HG02678 (cell line): ENCODE measurements around the gene POFUT2.

Source experiments
- ATAC-seq: cut with Tn5 transposase; IDR thresholded peaks from one replicate; pipeline ENCODE4 v1.9.1; 2021; ENCODE audit warnings: mild to moderate bottlenecking, moderate library complexity; ENCODE audit not compliant: unreplicated experiment

Gene POFUT2

DNA sequence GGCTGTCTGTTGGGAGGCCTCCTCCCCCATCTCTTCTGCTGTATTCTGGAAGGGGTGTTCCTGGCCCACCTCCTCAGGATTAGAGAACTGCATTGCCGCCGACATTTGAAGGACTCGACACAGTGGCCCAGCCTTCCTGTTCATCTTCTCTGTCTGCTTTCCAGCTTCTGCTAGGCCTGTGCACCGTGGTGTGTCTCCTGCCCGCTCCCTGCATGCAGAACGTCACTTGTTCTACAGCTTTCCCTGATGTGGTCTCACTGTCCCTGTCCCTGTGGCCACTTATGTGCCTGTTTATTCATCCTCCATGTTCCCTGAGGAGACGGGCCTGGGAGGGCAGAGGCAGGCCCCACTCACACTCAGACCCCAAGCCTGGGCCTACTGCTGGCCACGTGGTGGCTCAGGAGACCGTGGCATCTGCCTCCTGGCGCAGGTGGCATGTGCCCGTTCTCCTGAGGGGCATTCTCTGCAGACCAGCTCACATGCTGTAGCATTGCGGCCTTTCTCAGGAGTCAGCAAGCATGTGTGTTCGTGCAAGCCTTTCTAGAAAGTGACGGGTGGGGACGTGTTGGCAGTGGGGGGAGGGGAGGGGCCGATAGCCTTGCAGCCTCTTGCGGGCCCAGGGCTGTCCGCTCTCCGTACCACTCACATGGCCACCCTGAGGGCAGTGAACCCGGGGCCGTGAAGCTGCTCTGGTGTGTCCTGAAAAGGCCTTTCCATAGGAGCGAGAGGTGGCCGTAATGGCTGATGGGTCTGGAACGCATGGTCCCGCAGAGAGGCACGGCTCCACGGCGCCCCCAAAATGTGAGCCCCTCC, 35.9 kb downstream of the POFUT2 start:
- no peak for ATAC-seq

DNA sequence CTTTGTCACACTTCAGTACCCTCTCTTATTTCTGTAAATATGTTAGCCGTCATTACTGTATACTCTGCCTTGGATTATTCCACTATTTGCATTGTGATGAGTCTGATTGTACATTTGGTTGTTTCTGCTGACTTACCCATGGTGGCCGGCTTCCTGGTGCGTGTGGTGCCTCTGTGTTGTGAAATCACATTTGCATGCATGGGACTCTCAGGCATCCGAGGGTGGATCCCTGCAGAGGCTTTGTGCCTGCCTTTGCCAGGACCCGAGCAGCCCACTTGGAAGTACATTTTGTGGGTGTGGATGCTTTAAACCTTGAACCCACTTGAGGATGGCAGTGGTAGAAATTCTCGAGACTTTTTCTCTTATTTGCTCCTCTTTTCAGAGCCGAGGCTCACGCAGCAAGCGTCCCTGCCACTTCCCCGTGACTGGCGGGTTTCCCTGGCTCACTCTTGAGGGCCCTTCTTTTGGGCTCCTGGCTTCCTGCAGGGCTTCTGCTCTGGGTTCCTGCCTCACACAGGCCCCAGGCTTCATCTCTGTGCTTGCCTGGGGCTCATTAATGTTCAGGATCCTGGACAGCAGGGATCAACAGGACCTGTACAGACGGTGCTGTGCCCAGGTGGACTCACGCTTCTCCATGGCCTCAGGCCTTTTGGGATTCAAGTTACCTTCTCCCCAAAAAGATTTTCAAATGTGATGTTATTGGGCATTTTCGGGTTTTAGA, 36.6 kb downstream of the POFUT2 start:
- no peak for ATAC-seq

- no peak for ATAC-seq
Measured at GRCh38 chr21:45250272-45250671, 37.4 kb downstream of the POFUT2 start.

GRCh38 chr21:45249626-45250025, 38.1 kb downstream of the POFUT2 start:
- ATAC-seq: no peak

DNA sequence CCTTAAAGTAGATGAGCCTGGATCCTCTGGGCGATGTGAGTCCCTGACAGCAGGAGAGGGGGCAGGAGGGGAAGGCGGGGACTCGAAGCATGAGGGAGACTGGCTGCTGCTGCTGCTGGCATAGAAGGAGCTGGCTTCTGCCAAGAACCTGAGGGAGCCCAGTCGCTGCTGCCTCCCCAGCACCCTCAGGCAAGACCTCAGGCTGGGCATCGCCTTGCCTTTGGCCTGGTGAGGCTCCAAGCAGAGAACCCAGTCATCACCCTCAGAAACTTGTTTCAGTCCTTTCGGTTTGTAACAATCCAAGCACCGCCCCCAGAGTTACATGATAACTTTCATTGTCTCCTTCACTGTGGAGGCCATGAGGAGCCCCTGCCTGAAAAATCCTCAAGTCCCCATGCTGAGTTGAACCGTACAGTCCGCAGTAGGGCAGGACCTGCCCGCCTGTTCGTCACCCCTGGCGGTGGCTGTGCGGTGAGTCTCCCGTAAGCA, 38.8 kb downstream of the POFUT2 start:
- no peak for ATAC-seq

DNA sequence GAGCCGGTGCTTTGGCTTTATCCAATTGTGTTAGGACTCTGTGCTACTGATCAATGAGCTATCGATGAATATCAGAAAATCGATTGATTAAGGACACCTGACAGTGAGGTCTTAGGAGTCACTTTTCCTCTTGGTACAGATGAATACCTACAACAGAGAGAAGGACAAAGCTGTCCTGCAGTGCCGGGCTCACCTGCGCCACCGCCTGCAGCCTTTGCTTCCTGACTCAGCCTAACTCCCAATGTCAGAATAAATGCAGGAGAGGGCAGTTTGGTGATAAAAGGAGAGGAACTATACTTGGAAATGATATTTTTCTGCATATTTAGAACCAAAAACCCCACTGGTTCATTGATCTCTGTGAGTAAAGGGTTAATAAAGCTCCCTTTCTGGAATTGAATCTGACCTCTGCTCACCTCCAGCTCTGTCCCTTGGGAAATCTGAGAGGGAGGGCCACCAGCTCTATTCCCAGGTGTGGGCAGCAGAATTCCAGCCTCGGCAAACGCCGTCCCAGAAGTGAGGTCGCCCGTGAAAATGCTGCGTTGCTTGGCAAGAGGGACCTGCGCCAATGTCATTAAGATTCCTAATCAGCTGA, 39.3 kb downstream of the POFUT2 start:
- ATAC-seq: no peak

GRCh38 chr21:45246386-45247320, 41.0 kb downstream of the POFUT2 start:
- ATAC-seq: no peak

DNA sequence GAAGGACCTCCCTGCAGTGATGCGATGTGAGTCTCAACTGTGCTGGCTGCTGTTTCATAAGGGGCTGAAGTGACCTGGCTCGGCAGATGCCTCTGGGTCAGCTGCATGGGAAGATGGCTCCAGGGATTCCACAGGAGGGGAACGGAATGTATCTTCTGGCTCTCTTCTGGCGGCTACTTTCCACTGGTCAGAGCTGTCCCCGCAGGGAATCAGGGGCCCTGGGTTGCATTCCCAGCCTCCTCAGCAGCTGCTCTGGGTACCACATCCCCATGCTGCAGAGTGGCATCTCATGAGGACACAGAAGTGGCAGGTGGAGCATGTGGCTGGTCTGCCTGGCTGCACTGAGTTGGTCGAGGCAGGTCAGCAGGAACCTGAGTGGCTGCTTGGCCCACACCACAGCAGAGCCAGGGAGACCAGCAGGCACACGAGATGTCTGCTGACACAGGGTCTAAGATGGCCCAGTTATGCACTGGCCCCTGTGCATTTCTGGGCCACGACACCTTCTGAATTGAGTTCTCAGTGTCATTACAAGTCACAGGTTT, 42.8 kb downstream of the POFUT2 start:
- no peak for ATAC-seq

GRCh38 chr21:45243603-45244002, 44.1 kb downstream of the POFUT2 start:
- ATAC-seq: no peak

GRCh38 chr21:45241357-45241756, 46.3 kb downstream of the POFUT2 start:
- ATAC-seq: no peak

GRCh38 chr21:45237401-45237800, 50.3 kb downstream of the POFUT2 start:
- ATAC-seq: no peak

DNA sequence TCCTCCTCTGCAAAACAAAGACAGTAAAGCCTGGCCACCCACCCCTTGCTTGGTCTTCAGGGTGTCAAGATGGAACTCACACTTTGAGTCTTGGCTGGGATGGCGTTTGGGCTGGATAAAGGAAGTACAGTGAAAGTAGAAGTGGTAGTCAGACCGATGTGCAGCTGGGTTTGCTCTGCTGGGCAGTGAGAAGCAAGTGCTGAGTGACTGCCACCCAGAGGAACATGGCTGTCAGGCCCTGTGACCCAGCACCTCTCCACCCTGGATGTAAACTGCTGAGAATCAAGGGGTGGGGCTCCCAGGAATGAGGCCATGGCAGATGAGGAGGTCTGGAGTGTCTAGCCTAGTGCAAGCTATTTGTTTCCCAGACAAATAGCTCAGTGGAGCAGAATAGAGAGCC, 51.2 kb downstream of the POFUT2 start:
- ATAC-seq: no peak

DNA sequence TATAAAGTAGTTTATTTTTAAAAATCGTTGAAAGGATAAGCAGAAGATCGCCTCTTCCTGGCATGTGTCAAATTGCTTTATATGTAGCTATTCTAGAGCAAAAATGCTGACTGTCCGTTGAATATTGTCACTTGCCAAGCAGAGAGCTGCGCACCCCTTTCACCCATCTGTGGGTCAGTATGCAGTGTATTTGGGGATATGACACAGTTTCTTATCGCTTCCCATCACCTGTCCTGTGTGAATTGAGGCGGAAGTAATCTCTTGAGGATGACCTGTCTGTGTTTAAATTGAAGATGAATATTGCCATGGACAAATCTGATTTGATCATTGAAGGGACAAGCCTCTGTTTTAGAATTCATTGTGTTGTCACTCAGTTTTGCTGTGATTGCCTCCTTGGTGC, 52.2 kb downstream of the POFUT2 start:
- ATAC-seq: no peak

DNA sequence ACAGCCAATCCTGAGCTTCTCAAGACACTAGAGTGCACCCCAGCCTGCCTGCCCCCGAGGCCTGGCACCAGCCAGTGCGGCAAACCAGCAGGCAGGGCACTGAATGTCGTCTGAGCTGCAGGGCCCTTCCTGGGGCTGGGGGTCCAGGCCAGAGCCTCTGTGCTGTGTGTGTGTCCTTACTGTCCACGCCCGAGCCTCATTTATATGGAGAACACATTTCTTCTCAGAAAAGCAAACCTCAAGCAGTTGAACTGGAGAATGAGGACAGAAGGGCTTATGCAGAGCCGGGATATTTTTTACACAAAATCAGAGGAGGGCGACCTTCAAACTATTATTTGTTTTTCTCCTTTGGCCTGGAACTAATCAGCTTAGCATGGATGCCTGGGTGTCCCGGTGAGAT, 52.7 kb downstream of the POFUT2 start:
- no peak for ATAC-seq

GRCh38 chr21:45234127-45234526, 53.6 kb downstream of the POFUT2 start:
- ATAC-seq: no peak

GRCh38 chr21:45231705-45232104, 56.0 kb downstream of the POFUT2 start:
- ATAC-seq: no peak

DNA sequence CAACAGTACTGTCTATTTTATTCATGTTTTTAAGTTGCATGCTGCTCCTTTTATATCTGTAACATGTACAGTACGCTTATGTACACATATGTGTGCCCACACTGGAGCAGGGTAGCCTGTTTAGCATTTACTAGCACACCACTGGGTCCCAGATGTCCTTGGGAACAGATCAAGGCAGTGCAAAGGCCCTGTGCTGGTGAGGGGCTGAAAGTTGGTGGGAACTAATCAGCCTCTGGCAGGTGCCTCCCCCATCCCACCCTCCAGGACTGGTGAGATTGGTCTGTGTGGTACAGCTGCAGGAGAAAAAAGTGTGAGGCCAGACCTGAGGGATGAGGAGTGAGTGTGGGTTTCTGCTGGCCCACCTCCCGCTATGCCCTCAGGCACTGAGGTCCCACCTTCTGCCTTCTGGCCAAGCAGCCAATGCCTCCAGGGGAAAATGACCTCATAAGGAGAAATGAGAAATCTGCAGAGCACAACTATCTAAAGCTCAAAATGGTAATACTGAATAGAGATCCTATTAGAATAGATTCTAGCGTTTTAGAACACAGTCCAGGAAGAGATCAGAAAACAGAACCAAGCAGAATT, 58.9 kb downstream of the POFUT2 start:
- ATAC-seq: no peak

DNA sequence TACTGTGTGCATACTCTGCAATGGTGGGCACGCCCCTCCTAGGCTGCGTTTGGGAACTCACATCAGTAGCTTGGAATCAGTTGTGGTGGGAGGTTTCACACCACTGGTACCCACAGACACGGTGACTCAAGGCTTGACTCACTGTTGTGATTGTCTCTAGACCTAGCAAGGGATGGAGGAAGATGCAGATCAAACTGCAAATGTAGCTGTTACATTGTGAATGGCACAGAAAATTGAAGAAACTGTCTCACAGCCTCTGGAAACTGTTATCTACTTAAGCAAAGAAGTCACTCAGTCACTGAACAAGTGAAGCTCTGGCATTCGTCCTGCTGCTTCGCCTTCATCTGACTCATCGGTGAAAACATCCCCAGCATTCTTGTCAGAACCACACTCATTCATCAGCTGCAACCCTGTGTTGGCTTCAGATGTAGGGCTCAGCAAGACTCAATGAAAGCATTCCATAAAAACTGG, 59.5 kb downstream of the POFUT2 start:
- no peak for ATAC-seq

GRCh38 chr21:45227735-45228134, 60.0 kb downstream of the POFUT2 start:
- ATAC-seq: no peak
